Measurements from ENCODE around the gene FLOT1.
"Not testable (repeated sequence)": the region's sequence is repeated elsewhere in the genome, so short reads cannot be mapped to it uniquely, and the experiment has no call there.

FLOT1 gene

GRCh38 chr6:30747300-30747687, 4.8 kb upstream of the FLOT1 start:
- peak; percentile 37 for DNase-seq (ENCODE audit: low read depth)

DNA sequence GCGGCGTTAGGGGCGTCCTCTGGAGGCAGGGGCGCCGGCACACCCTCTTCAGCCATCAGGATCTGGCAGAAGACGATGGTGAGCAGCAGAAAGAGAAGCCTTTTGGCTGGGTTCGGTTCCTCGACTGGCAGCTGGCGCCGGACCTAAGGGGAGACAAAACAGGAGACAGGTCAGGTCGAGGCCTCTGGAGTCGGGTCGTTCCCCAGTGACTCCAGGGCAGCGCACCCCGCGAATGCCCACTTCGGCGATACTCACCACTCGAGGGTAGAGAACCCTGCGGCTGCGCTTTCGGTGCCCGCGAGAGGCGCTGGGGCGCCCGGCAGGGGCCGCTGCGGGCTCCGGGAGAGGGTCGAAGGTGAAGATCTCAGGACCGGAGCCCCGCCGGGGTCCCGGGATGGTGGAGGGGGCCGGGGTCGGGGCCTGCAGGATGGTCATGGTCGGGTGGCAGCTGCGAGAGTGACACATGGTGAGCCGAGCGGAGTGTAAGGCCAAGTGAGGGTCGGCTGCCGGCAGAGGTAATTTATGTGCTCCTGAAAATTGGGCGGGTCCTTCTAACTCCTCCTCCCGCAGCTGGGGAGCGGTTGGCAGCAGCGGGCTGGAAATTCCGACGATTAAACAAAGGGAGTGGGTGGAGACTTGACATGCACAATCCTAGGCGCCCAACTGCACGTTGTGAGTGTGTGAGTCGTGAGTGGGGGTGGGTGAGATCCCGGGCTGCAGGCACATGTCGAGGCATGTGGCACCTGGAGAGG, 1.7 kb upstream of the FLOT1 start, which contains the start of gene IER3:
IER3 (minus strand) TSS at position 494 of the 752 bp plus-strand sequence; CDS start at position 465, 29 bp downstream.
- peak; percentile 96 for DNase-seq (ENCODE audit: low read depth)

DNA sequence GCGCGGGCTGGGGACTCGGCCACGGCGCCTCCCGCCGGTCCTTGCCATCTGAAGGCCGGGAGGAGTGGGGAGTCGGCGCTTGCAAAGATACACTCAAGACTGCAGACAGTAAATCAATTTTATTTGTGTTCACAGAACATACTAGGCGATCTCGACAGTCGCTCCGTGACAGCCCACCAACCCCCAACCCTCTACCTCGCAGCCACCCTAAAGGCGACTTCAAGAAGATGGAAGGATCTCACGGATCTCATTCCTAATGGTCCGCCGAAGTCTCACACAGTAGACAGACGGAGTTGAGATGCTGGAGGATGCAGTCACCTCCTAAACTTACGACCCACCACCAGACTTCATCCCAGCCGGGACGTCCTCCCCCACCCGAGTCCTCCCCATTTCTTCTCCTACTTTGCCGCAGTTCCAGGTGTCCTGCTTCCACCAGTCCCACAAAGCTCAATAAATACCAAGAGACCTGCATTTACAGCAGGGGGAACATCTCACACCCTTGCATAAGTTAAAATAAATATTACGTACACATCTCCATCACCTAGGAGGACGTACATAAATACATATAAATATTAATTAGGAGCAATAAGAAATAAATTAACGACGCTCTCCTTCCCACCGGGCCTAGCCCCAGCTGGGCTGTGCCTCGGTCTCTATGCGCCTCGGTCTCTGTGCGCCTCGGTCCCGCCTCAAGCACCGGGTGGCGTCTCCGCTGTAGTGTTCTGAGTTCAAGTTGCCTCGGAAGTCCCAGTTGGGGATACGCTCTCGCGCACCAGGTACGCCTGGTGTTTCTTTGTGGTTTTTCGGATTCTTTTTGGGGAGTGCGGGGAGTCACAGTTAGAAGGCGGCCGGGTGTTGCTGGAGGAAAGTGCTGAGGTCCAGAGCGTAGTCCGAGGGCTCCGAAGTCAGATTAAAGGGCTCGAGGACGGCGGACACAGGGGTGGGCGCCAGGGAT, 889 bp upstream of the FLOT1 start:
- peak; percentile 52 for DNase-seq (ENCODE audit: low read depth)

DNA sequence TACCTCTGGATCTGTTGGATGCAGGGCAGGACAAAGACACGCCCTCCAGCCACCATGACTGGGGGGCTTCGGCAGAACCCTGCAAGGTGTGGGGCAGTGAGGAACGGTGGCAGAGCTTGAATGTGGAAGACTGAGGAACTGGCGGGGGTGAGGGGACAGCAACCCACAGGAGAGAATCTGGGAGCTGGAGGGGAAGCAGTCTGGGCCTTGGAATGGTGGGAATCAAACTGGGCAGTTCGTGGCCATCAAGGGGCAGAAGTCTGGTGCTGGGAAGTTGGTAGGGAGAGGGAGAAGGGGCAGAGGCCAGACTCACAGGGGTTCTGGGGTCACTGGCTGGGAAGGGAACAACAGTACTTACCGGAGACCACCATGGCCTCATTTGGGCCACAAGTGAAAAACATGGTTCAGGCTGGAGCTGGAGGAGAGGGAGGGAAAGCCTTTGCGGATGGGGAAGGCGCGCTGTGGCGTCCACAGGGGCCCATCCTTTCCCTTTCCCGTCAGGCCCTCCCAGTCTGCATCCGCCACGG, 635 bp downstream of the FLOT1 start:
- no peak for DNase-seq (ENCODE audit: low read depth)

- no peak for DNase-seq (ENCODE audit: low read depth)
These were observed 1.3 kb downstream of the FLOT1 start for GRCh38 chr6:30741063-30741779.

GRCh38 chr6:30740540-30740870, 2.0 kb downstream of the FLOT1 start:
- DNase-seq (ENCODE audit: low read depth), result no peak

- no peak for DNase-seq (ENCODE audit: low read depth)
These were observed 4.0 kb downstream of the FLOT1 start for GRCh38 chr6:30738532-30738931.

GRCh38 chr6:30735668-30736314, 6.7 kb downstream of the FLOT1 start:
- no peak for DNase-seq (ENCODE audit: low read depth)

DNA sequence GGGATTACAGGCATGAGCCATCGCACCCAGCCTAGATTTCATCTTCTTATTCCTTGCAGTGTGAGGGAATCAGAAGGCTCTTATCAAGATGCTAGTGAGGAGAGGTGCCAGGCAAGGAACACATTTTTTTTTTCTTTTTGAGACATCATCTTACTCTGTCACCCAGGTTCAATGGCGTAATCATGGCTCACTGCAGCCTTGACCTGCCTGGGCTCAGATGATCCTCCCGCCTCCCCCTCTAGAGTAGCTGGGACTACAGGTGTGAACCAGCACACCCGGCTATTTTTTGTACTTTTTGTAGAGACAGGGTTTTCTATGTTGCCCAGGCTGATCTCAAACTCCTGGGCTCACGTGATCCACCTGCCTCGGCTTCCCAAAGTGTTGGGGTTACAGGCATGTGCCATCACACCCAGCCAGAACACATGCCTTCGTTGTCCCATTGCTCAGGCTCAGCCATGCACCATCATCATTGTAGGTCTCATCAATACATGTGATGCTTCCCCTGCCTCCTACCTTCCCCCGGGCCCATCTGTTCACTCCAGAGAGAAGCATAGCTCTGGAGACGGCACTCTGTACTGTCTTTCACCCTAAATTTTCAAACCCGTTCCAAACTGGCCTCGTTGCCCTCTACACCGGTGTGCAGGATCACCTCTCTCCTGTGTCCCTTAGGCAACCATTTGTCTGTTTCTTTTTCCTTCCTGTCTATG, 10.1 kb downstream of the FLOT1 start:
- DNase-seq (ENCODE audit: low read depth), result no peak

- peak; percentile 57 for DNase-seq (ENCODE audit: low read depth)
These were observed 11.7 kb downstream of the FLOT1 start for GRCh38 chr6:30730601-30731435.

- peak; percentile 79 for DNase-seq (ENCODE audit: low read depth)
These were observed 14.4 kb downstream of the FLOT1 start for GRCh38 chr6:30727920-30728553.

DNA sequence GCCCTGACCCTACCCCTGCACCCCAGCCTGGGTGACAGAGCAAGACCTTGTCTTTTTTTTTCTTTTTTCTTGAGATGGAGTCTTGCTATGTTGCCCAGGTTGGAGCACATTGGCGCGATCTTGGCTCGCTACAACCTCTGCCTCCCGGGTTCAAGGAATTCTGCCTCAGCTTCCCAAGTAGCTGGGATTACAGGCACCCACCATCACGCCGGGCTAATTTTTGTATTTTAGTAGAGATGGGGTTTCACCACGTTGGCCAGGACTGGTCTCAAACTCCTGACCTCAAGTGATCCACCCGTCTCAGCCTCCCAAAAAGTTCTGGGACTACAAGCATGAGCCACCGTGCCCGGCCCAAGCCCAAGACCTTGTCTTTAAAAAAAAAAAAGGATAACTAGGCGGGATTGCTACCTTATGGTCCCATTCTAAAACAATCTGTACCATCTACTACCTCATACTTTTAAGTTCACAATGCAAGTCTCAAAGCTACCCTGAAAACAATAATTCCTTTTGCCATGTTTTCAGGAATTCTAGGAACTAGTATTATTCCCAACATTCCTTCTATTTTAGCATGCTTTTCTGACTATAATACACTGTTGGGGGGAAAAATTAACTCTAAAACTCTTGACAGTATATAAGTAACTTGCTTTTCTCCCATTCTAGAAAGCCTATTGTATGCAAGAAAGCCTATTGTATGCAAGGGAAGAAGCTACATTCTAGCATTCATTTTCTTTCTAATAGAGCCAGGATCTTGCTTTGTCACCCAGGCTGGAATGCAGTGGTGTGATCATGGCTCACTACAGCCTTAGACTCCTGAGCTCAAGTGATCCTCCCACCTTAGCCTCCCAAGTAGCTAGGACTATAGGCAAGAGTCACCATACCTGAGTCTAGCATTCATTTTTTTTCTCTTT, 15.7 kb downstream of the FLOT1 start:
- DNase-seq (ENCODE audit: low read depth), result peak; percentile 58

DNA sequence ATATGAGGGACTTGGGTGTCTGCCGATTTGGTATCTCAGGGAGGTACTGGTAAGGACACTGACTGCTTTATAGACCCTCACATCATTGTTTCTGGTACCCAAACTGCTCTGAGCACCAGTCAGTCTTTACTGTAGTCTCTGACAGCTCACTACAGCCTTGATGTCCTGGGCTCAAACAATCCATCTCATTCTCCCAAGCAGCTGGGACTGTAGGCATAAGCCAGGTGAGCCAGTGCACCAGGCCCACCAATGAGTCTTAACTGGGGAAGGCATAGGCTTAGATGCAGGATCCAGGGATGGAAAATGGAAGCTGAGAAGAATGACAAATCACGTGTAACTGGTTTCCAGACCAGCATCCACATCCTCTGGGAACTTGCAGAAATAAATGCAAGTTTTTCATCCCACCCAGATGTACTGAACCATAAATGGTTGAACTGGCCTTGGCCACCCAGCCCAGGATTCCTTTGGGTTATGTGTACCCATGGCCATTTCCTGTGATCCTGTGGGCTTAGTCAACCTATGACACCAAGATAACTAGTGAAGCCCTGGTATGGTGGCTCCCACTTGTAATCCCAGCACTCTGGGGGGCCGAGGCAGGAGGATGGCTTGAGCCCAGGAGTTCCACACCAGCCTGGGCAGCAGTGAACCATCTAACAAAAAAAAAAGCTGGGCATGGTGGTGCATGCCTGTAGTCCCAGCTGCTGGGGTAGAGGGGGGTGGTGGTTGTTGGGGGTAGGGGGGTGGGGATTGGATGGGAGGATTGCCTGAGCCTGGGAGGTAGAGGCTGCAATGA, 16.6 kb downstream of the FLOT1 start:
- peak; percentile 84 for DNase-seq (ENCODE audit: low read depth)

DNA sequence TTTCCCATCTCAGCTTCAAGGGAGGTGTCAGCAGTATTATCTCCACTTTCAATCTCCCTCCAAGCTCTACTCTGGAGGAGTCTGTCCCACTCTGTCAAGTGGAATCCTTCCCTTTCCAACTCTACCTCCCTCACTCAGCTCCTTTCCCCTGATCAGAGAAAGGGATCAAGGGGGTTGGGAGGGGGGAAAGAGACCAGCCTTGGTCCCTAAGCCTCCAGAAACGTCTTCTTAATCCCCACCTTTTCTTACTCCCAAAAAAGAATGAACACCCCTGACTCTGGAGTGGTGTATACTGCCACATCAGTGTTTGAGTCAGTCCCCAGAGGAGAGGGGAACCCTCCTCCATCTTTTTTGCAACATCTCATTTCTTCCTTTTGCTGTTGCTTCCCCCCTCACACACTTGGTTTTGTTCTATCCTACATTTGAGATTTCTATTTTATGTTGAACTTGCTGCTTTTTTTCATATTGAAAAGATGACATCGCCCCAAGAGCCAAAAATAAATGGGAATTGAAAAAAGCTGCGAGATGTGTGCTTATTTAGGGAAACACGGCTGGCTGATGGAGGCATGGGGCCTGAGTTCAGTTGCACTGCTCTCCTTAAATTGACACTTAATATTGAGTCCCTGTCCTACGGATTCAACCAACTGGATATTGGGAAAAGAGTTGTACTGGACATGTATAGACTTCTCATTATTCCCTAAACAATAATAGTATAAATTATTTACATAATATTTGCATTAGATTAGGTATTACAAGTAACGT, 17.4 kb downstream of the FLOT1 start:
- peak; percentile 46 for DNase-seq (ENCODE audit: low read depth)

DNA sequence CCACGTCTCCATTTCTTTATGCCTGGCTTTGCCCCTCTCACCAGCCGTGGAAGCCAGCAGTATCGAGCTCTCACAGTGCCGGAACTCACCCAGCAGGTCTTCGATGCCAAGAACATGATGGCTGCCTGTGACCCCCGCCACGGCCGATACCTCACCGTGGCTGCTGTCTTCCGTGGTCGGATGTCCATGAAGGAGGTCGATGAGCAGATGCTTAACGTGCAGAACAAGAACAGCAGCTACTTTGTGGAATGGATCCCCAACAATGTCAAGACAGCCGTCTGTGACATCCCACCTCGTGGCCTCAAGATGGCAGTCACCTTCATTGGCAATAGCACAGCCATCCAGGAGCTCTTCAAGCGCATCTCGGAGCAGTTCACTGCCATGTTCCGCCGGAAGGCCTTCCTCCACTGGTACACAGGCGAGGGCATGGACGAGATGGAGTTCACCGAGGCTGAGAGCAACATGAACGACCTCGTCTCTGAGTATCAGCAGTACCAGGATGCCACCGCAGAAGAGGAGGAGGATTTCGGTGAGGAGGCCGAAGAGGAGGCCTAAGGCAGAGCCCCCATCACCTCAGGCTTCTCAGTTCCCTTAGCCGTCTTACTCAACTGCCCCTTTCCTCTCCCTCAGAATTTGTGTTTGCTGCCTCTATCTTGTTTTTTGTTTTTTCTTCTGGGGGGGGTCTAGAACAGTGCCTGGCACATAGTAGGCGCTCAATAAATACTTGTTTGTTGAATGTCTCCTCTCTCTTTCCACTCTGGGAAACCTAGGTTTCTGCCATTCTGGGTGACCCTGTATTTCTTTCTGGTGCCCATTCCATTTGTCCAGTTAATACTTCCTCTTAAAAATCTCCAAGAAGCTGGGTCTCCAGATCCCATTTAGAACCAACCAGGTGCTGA, 18.4 kb downstream of the FLOT1 start:
- DNase-seq (ENCODE audit: low read depth), result not testable (repeated sequence)
